HepG2 (cell line): ENCODE data around the gene SAA2. TPM values are rescaled to one million over a fixed set of nuclear protein-coding genes. Genes with fewer than 3 reads are reported as not detected.

Experiments used
- ARID4A ChIP-seq: sonication (generic); formaldehyde crosslinking; IDR thresholded peaks from 2 replicates; pipeline ENCODE4 v1.5.0; 2020; ENCODE audit warnings: mild to moderate bottlenecking, missing genetic modification reagents, borderline replicate concordance
- ATM ChIP-seq: fragments of 450-650 bp; IDR thresholded peaks from 2 replicates; pipeline ENCODE4 v1.7.1; 2017; ENCODE audit warnings: mild to moderate bottlenecking, borderline replicate concordance
- BCL6 ChIP-seq: IDR thresholded peaks from 2 replicates; pipeline ENCODE4 v1.6.1; 2016; ENCODE audit warnings: missing genetic modification reagents, missing compliant biosample characterization
- CBFB ChIP-seq: sonication (generic); formaldehyde crosslinking; IDR thresholded peaks from 2 replicates; pipeline ENCODE4 v1.4.0; 2020; ENCODE audit warnings: missing genetic modification reagents
- ELK4 ChIP-seq: sonication (generic); formaldehyde crosslinking; IDR thresholded peaks from 2 replicates; pipeline ENCODE4 v1.9.0; 2021; ENCODE audit warnings: missing genetic modification reagents, borderline replicate concordance
- HDAC1 ChIP-seq: sonication (generic); formaldehyde crosslinking; IDR thresholded peaks from 2 replicates; pipeline ENCODE4 v1.5.1; 2020; ENCODE audit warnings: mild to moderate bottlenecking, missing genetic modification reagents
- HDAC2 ChIP-seq: sonication (generic); formaldehyde crosslinking; IDR thresholded peaks from 2 replicates; pipeline ENCODE4 v1.4.0; 2020; ENCODE audit warnings: missing genetic modification reagents
- HOXD1 ChIP-seq: sonication (generic); formaldehyde crosslinking; IDR thresholded peaks from 2 replicates; pipeline ENCODE4 v1.5.0; 2020; ENCODE audit warnings: missing genetic modification reagents
- KDM4B ChIP-seq: sonication (generic); formaldehyde crosslinking; IDR thresholded peaks from 2 replicates; pipeline ENCODE4 v1.4.0; 2020; ENCODE audit warnings: missing genetic modification reagents
- MLLT10 ChIP-seq: sonication (generic); formaldehyde crosslinking; IDR thresholded peaks from 2 replicates; pipeline ENCODE4 v1.4.0; 2020; ENCODE audit warnings: missing genetic modification reagents
- SNAI1 ChIP-seq: sonication (generic); formaldehyde crosslinking; IDR thresholded peaks from 2 replicates; pipeline ENCODE4 v1.5.0; 2020; ENCODE audit warnings: mild to moderate bottlenecking, missing genetic modification reagents, borderline replicate concordance
- SOX5 ChIP-seq: IDR thresholded peaks from 2 replicates; pipeline ENCODE4 v1.6.1; 2016; ENCODE audit warnings: borderline replicate concordance
- SRSF9 ChIP-seq: fragments of 200-400 bp; formaldehyde crosslinking; IDR thresholded peaks from 2 replicates; pipeline ENCODE4 v1.6.1; 2018; ENCODE audit warnings: borderline replicate concordance, mild to moderate bottlenecking, low read depth, low read length; ENCODE audit not compliant: insufficient read depth, poor library complexity, severe bottlenecking
- XBP1 ChIP-seq: sonication (generic); formaldehyde crosslinking; IDR thresholded peaks from 2 replicates; pipeline ENCODE4 v1.5.0; 2020; ENCODE audit warnings: missing genetic modification reagents
- ZNF138 ChIP-seq: sonication (generic); formaldehyde crosslinking; IDR thresholded peaks from 2 replicates; pipeline ENCODE4 v1.5.0; 2020; ENCODE audit warnings: mild to moderate bottlenecking, low read depth, missing genetic modification reagents
- ZNF234 ChIP-seq: sonication (generic); formaldehyde crosslinking; conservative IDR thresholded peaks from 2 replicates; pipeline ENCODE4 v1.5.1; 2020; ENCODE audit warnings: mild to moderate bottlenecking, missing genetic modification reagents
- ZNF263 ChIP-seq: sonication (generic); formaldehyde crosslinking; IDR thresholded peaks from 2 replicates; pipeline ENCODE4 v1.4.0; 2020; ENCODE audit warnings: missing genetic modification reagents
- ZNF264 ChIP-seq: sonication (generic); formaldehyde crosslinking; IDR thresholded peaks from 2 replicates; pipeline ENCODE4 v1.4.0; 2020; ENCODE audit warnings: missing genetic modification reagents
- ZNF296 ChIP-seq: sonication (generic); formaldehyde crosslinking; conservative IDR thresholded peaks from 2 replicates; pipeline ENCODE4 v1.5.0; 2020; ENCODE audit warnings: mild to moderate bottlenecking, missing genetic modification reagents
- ZNF362 ChIP-seq: sonication (generic); formaldehyde crosslinking; IDR thresholded peaks from 2 replicates; pipeline ENCODE4 v1.4.0; 2020; ENCODE audit warnings: missing genetic modification reagents, mild to moderate bottlenecking, borderline replicate concordance
- ZNF547 ChIP-seq: sonication (generic); formaldehyde crosslinking; IDR thresholded peaks from 2 replicates; pipeline ENCODE4 v1.5.1; 2020; ENCODE audit warnings: mild to moderate bottlenecking, missing genetic modification reagents
- ZNF556 ChIP-seq: sonication (generic); formaldehyde crosslinking; IDR thresholded peaks from 2 replicates; pipeline ENCODE4 v1.4.0; 2020; ENCODE audit warnings: mild to moderate bottlenecking, missing genetic modification reagents, borderline replicate concordance
- ZNF558 ChIP-seq: sonication (generic); formaldehyde crosslinking; IDR thresholded peaks from 2 replicates; pipeline ENCODE4 v1.9.0; 2022; ENCODE audit warnings: mild to moderate bottlenecking, missing genetic modification reagents, borderline replicate concordance
- ZNF605 ChIP-seq: sonication (generic); formaldehyde crosslinking; IDR thresholded peaks from 2 replicates; pipeline ENCODE4 v1.8.0; 2022; ENCODE audit warnings: mild to moderate bottlenecking, missing genetic modification reagents
- ZNF607 ChIP-seq: sonication (generic); formaldehyde crosslinking; IDR thresholded peaks from 2 replicates; pipeline ENCODE4 v1.5.1; 2020; ENCODE audit warnings: missing genetic modification reagents, mild to moderate bottlenecking, borderline replicate concordance
- ZNF660 ChIP-seq: sonication (generic); formaldehyde crosslinking; IDR thresholded peaks from 2 replicates; pipeline ENCODE4 v1.5.1; 2020; ENCODE audit warnings: mild to moderate bottlenecking, low read depth, missing genetic modification reagents, borderline replicate concordance
- ZSCAN30 ChIP-seq: sonication (generic); formaldehyde crosslinking; IDR thresholded peaks from 2 replicates; pipeline ENCODE4 v1.5.0; 2020; ENCODE audit warnings: mild to moderate bottlenecking, missing genetic modification reagents
- polyA plus RNA-seq, 8 experiments: library from polyadenylated mRNA; depleted of rRNA in 3 of 8; stranded (reverse) in 7 of 8; unstranded in 1 of 8; fragments of >200 nt; fragmentation: Illumina TruSeq in 4 of 8; extraction: Trizol in 4 of 8; gene quantifications; 2 replicates each; pipeline versions ENCODE4 v1.2.1 to v1.2.3, GENCODE V29; 2011 to 2016; ENCODE audit warnings: low read depth in 4 of 8, missing spikeins in 1 of 8, mixed read lengths in 1 of 8; ENCODE audit not compliant: insufficient read depth in 1 of 8
- total RNA-seq, 5 experiments: library from RNA; depleted of rRNA; stranded (reverse); fragments of >200 nt; fragmentation: Illumina TruSeq; extraction: Trizol; gene quantifications; 2 replicates each; pipeline ENCODE4 v1.2.3, GENCODE V29; 2016; ENCODE audit warnings: low read depth in 1 of 5

SAA2 gene
- total and polyA plus RNA-seq, 2 of the 13 experiments (the other 11 are each of a cell fraction or from before 2014, with no cell fraction given): 0.27 TPM; not detected in 1

GRCh38 chr11:18239655-18240054, 8.8 kb downstream of the SAA2 start (continued):
- TF ChIP-seq ZNF558 (CRISPR knock-in tag) (no peak), ZNF660 (no peak), HOXD1 (CRISPR knock-in tag) (no peak), HDAC2 (CRISPR knock-in tag) (peak; percentile 20; the same call in 1 of the 2 replicates), ZNF607 (CRISPR knock-in tag) (no peak), ZNF234 (no peak), ZNF263 (CRISPR knock-in tag) (no peak), SRSF9 (no peak), KDM4B (CRISPR knock-in tag) (no peak), ZNF605 (0 out of 2 replicates have a peak, but pooled peaks have one; percentile 27), XBP1 (CRISPR knock-in tag) (no peak), SNAI1 (CRISPR knock-in tag) (no peak), ZNF296 (no peak), ZNF264 (CRISPR knock-in tag) (0 out of 2 replicates have a peak, but pooled peaks have one; percentile 40), ZNF547 (CRISPR knock-in tag) (no peak), SOX5 (peak; percentile 42; the same call in 1 of the 2 replicates), ZNF138 (CRISPR knock-in tag) (no peak), ZNF556 (no peak), MLLT10 (CRISPR knock-in tag) (no peak), ATM (no peak), CBFB (CRISPR knock-in tag) (no peak), ARID4A (CRISPR knock-in tag) (no peak), ELK4 (CRISPR knock-in tag) (no peak), HDAC1 (CRISPR knock-in tag) (peak; percentile 34; the same call in 1 of the 2 replicates), ZNF362 (CRISPR knock-in tag) (no peak), BCL6 (CRISPR knock-in tag) (no peak), ZSCAN30 (CRISPR knock-in tag) (no peak)
